ENCODE results near the gene CCDC97. TPM values are rescaled to one million over a fixed set of nuclear protein-coding genes. Genes with fewer than 3 reads are reported as not detected.
"Not testable (repeated sequence)": the region's sequence is repeated elsewhere in the genome, so short reads cannot be mapped to it uniquely, and the experiment has no call there.

The CCDC97 gene
- total RNA-seq, 1 experiment from 2014 or later: 31.4 TPM

DNA sequence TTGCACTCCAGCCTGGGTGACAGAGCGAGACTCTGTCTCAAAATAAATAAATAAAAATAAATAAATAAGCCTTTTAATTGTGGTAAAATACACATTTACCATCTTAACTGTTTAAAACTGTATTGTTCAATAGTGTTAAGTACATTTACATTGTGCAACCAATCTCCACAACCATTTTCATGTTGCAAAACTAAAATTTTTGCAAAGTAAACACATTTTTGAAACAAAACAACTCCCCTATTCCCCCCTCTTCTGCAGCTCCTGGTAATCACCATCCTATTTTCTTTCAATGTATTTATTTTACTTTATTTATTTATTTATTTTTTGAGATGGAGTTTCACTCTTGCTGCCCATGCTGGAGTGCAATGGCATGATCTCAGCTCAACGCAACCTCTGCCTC, 59.8 kb downstream of the CCDC97 start:
- ChIA-PET CTCF (interaction anchor here (0.6 to 1.3 kb wide), 3 partner anchors 58 to 277 kb away, joined by 3 to 5 read pairs (median 4); no protein-coding TSS in a partner anchor), POLR2A (no interaction called here)
- TF ChIP-seq, protein P1, sequence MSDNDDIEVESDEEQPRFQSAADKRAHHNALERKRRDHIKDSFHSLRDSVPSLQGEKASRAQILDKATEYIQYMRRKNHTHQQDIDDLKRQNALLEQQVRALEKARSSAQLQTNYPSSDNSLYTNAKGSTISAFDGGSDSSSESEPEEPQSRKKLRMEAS (CRISPR knock-in tag; IDR thresholded peaks at IDR 0.05): no peak
- TF ChIP-seq MXD4 (CRISPR knock-in tag; IDR thresholded peaks at IDR 0.05; ENCODE audit: borderline replicate concordance): no peak
- no peak for TF ChIP-seq TP53 (CRISPR knock-in tag; IDR thresholded peaks at IDR 0.05)
- TF ChIP-seq HMGA2 (CRISPR knock-in tag; IDR thresholded peaks at IDR 0.05): no peak
- TF ChIP-seq, protein P2, sequence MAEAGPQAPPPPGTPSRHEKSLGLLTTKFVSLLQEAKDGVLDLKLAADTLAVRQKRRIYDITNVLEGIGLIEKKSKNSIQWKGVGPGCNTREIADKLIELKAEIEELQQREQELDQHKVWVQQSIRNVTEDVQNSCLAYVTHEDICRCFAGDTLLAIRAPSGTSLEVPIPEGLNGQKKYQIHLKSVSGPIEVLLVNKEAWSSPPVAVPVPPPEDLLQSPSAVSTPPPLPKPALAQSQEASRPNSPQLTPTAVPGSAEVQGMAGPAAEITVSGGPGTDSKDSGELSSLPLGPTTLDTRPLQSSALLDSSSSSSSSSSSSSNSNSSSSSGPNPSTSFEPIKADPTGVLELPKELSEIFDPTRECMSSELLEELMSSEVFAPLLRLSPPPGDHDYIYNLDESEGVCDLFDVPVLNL (CRISPR knock-in tag; IDR thresholded peaks at IDR 0.05; ENCODE audit: borderline replicate concordance, low read depth): no peak
- TF ChIP-seq, protein P3, sequence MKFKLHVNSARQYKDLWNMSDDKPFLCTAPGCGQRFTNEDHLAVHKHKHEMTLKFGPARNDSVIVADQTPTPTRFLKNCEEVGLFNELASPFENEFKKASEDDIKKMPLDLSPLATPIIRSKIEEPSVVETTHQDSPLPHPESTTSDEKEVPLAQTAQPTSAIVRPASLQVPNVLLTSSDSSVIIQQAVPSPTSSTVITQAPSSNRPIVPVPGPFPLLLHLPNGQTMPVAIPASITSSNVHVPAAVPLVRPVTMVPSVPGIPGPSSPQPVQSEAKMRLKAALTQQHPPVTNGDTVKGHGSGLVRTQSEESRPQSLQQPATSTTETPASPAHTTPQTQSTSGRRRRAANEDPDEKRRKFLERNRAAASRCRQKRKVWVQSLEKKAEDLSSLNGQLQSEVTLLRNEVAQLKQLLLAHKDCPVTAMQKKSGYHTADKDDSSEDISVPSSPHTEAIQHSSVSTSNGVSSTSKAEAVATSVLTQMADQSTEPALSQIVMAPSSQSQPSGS (CRISPR knock-in tag; IDR thresholded peaks at IDR 0.05; ENCODE audit: borderline replicate concordance, low read depth): no peak
- TF ChIP-seq, protein P4, sequence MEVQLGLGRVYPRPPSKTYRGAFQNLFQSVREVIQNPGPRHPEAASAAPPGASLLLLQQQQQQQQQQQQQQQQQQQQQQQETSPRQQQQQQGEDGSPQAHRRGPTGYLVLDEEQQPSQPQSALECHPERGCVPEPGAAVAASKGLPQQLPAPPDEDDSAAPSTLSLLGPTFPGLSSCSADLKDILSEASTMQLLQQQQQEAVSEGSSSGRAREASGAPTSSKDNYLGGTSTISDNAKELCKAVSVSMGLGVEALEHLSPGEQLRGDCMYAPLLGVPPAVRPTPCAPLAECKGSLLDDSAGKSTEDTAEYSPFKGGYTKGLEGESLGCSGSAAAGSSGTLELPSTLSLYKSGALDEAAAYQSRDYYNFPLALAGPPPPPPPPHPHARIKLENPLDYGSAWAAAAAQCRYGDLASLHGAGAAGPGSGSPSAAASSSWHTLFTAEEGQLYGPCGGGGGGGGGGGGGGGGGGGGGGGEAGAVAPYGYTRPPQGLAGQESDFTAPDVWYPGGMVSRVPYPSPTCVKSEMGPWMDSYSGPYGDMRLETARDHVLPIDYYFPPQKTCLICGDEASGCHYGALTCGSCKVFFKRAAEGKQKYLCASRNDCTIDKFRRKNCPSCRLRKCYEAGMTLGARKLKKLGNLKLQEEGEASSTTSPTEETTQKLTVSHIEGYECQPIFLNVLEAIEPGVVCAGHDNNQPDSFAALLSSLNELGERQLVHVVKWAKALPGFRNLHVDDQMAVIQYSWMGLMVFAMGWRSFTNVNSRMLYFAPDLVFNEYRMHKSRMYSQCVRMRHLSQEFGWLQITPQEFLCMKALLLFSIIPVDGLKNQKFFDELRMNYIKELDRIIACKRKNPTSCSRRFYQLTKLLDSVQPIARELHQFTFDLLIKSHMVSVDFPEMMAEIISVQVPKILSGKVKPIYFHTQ (CRISPR knock-in tag; IDR thresholded peaks at IDR 0.05): no peak
- TF ChIP-seq ZNF263 (CRISPR knock-in tag; IDR thresholded peaks at IDR 0.05; ENCODE audit: low read depth): no peak
- no peak for TF ChIP-seq SMAD4 (CRISPR knock-in tag; IDR thresholded peaks at IDR 0.05)
- no peak for TF ChIP-seq NFATC4 (CRISPR knock-in tag; IDR thresholded peaks at IDR 0.05)
- TF ChIP-seq, protein P5, sequence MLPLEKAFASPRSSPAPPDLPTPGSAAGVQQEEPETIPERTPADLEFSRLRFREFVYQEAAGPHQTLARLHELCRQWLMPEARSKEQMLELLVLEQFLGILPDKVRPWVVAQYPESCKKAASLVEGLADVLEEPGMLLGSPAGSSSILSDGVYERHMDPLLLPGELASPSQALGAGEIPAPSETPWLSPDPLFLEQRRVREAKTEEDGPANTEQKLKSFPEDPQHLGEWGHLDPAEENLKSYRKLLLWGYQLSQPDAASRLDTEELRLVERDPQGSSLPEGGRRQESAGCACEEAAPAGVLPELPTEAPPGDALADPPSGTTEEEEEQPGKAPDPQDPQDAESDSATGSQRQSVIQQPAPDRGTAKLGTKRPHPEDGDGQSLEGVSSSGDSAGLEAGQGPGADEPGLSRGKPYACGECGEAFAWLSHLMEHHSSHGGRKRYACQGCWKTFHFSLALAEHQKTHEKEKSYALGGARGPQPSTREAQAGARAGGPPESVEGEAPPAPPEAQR (CRISPR knock-in tag; IDR thresholded peaks at IDR 0.05): no peak
- TF ChIP-seq GTF2I (CRISPR knock-in tag; conservative IDR thresholded peaks at IDR 0.05): no peak
- no peak for TF ChIP-seq NFYB (CRISPR knock-in tag; conservative IDR thresholded peaks at IDR 0.05; ENCODE audit: low read depth)
- no peak for TF ChIP-seq ZNF121 (CRISPR knock-in tag; IDR thresholded peaks at IDR 0.05)
- no peak for TF ChIP-seq RELA (CRISPR knock-in tag; IDR thresholded peaks at IDR 0.05; ENCODE audit: borderline replicate concordance)
- no peak for TF ChIP-seq CREB1 (CRISPR knock-in tag; IDR thresholded peaks at IDR 0.05)
- TF ChIP-seq ETV6 (CRISPR knock-in tag; IDR thresholded peaks at IDR 0.05): no peak
- no peak for TF ChIP-seq MYBL2 (CRISPR knock-in tag; IDR thresholded peaks at IDR 0.05)
- TF ChIP-seq ZNF416 (CRISPR knock-in tag; IDR thresholded peaks at IDR 0.05): no peak
- no peak for DNase-seq (ENCODE audit: low spot score)
- H3K9me3 Mint-ChIP-seq: no peaks in the 10 kb centered on the region
- H3K27ac Mint-ChIP-seq: no peak overlapping the region
- ATAC-seq: no peak
- H3K4me3 Mint-ChIP-seq: no peak overlapping the region
- H3K36me3 Mint-ChIP-seq: no peaks in the 10 kb centered on the region
- no peaks in the 10 kb centered on the region for H3K4me1 Mint-ChIP-seq
- H3K27me3 Mint-ChIP-seq (ENCODE audit: low read depth): no peaks in the 10 kb centered on the region

DNA sequence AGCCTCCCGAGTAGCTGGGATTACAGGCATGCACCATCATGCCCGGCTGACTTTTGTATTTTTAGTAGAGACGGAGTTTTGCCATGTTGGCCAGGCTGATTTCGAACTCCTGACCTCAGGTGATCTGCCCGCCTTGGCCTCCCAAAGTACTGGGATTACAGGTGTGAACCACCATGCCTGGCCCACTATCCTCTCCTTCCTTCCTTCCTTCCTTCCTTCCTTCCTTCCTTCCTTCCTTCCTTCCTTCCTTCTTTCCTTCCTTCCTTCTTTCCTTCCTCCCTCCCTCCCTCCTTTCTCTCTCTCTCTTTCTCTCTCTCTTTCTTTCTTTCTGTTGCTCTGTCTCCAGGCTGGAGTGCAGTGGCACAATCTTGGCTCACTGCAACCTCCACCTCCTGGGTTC, 61.1 kb downstream of the CCDC97 start:
- CTCF ChIA-PET: interaction anchor here (0.6 to 0.7 kb wide), 2 partner anchors 49 to 77 kb away, joined by 3 to 4 read pairs; no protein-coding TSS in a partner anchor
- H3K27ac Mint-ChIP-seq: peak overlapping the region; percentile 29; the same call in 1 of the 2 replicates
- H3K36me3 Mint-ChIP-seq; H3K27me3 Mint-ChIP-seq (ENCODE audit: low read depth); POLR2A ChIA-PET; H3K4me1 Mint-ChIP-seq; H3K9me3 Mint-ChIP-seq; H3K4me3 Mint-ChIP-seq; DNase-seq (ENCODE audit: low spot score); ATAC-seq: not testable (repeated sequence)
